SU-DHL-6 (cell line): Measurements from ENCODE around the gene KLF16.

Experiments
- H2AFZ ChIP-seq: fragments of 200-600 bp; sonication (generic); 2 replicates; pipeline ENCODE4 v1.6.1; 2014; ENCODE audit warnings: low read depth, mild to moderate bottlenecking, moderate library complexity, mixed read lengths, antibody characterized with exemption, low read length; ENCODE audit not compliant: severe bottlenecking
- H3F3A ChIP-seq: fragments of 200-600 bp; shearing (Covaris generic); 2 replicates; pipeline ENCODE4 v1.6.0; 2016; ENCODE audit warnings: antibody characterized with exemption, mild to moderate bottlenecking; ENCODE audit not compliant: insufficient read depth
- H3K27ac ChIP-seq: fragments of 200-600 bp; sonication (generic); 2 replicates; pipeline ENCODE4 v1.5.1; 2016; ENCODE audit warnings: low read depth, mild to moderate bottlenecking, low read length, moderate library complexity, mixed read lengths
- H3K27me3 ChIP-seq: fragments of 200-600 bp; sonication (generic), shearing (Covaris generic); 2 replicates; pipeline ENCODE4 v1.6.0; 2014; ENCODE audit warnings: mild to moderate bottlenecking, low read length
- H3K36me3 ChIP-seq: fragments of 200-600 bp; sonication (generic); 2 replicates; pipeline ENCODE4 v1.6.1; 2014; ENCODE audit warnings: mild to moderate bottlenecking, low read length, mixed read lengths
- H3K4me2 ChIP-seq: fragments of 300-600, 200-600 bp; shearing (Covaris generic), sonication (generic); 2 replicates; pipeline ENCODE4 v1.6.0; 2014; ENCODE audit warnings: low read length, low read depth, mild to moderate bottlenecking; ENCODE audit not compliant: poor library complexity, severe bottlenecking
- H3K4me3 ChIP-seq: fragments of 200-600 bp; sonication (generic); 2 replicates; pipeline ENCODE4 v1.5.1; 2014; ENCODE audit warnings: antibody characterized with exemption, low read length, mild to moderate bottlenecking, mixed read lengths; ENCODE audit not compliant: insufficient read depth, poor library complexity, severe bottlenecking
- H3K79me2 ChIP-seq: fragments of 200-600 bp; sonication (generic); 2 replicates; pipeline ENCODE4 v1.6.1; 2014; ENCODE audit warnings: mild to moderate bottlenecking, low read length, moderate library complexity; ENCODE audit not compliant: insufficient read depth
- H3K9ac ChIP-seq: fragments of 200-600 bp; sonication (generic); 2 replicates; pipeline ENCODE4 v1.7.0; 2014; ENCODE audit warnings: mild to moderate bottlenecking, low read length
- H3K9me2 ChIP-seq: fragments of 200-600 bp; sonication (generic); replicated peaks from 2 replicates; pipeline ENCODE4 v1.6.1; 2014; ENCODE audit warnings: low read length; ENCODE audit not compliant: insufficient read depth
- H3K9me3 ChIP-seq: fragments of 200-600 bp; sonication (generic); 2 replicates; pipeline ENCODE4 v1.6.1; 2014; ENCODE audit warnings: low read length, mixed read lengths; ENCODE audit not compliant: insufficient read depth
- H4K20me1 ChIP-seq: fragments of 200-600 bp; sonication (generic); 2 replicates; pipeline ENCODE4 v1.6.1; 2014; ENCODE audit warnings: low read depth, mild to moderate bottlenecking, antibody characterized with exemption, low read length, moderate library complexity, mixed read lengths
- EZH2phosphoT487 ChIP-seq: fragments of 200-600 bp; sonication (generic), shearing (Covaris generic); conservative IDR thresholded peaks from 2 replicates; pipeline ENCODE4 v1.6.1; 2018; ENCODE audit warnings: mild to moderate bottlenecking, antibody characterized with exemption, low read length, moderate library complexity, mixed read lengths
- TF ChIP-seq, protein P1 (sequence below): fragments of 200-600 bp; sonication (generic); IDR thresholded peaks from one replicate; pipeline ENCODE4 v1.5.1; 2017; ENCODE audit warnings: antibody characterized with exemption, mild to moderate bottlenecking, low read length, moderate library complexity; ENCODE audit not compliant: insufficient read depth, poor library complexity, severe bottlenecking

KLF16 gene

DNA sequence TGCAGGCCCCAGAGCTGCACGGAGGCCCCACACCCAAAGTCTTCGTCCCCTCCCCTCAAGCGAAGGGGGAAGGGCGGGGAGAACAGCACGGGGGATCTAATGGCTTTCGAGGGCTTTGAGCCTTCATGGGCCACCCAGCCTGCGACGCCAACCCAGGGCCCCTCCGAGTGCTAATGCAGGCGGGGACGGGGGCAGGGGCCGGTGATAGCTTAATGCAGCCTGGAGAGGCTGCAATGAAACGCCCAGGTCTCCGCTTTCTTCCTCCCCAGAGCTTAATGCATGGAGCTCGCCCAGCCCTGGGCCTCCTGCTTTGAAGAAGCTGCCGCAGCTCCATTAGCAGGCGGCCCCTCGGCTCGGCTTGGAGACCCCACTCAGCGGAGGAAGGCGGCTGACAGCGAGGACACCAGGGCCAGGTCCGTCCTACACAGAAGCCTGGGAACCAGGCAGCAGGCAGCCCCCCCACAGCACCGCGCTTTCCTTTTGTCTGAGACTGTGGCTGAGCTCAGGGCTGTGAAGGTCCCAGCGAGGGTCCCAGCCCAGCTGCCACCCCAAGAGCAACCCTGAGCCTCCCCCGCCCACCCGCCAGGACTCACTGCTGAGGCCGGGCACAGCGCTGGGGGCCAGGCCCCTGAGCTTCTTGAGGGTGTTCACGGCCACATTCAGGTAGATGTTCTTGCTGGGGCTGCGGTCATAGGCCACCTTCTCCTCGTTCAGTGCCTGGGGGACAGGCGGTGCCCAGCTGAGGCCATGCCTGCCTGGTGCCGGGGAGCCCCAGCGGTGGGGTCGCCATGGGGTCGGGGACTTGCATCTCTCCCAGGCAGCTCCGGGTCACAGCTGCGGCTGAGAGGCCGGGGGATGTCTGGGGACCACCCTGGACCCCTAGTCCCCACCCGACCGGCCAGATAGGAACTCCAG, 43.8 kb downstream of the KLF16 start:
- no peak overlapping the region for H2AFZ ChIP-seq
- H3K36me3 ChIP-seq = 0 out of 2 replicates have a peak, but pooled peaks cover 4% of the 10 kb centered on the region
- H3K79me2 ChIP-seq = no peaks in the 10 kb centered on the region
- no peak for TF ChIP-seq EZH2phosphoT487
- TF ChIP-seq, protein P1, sequence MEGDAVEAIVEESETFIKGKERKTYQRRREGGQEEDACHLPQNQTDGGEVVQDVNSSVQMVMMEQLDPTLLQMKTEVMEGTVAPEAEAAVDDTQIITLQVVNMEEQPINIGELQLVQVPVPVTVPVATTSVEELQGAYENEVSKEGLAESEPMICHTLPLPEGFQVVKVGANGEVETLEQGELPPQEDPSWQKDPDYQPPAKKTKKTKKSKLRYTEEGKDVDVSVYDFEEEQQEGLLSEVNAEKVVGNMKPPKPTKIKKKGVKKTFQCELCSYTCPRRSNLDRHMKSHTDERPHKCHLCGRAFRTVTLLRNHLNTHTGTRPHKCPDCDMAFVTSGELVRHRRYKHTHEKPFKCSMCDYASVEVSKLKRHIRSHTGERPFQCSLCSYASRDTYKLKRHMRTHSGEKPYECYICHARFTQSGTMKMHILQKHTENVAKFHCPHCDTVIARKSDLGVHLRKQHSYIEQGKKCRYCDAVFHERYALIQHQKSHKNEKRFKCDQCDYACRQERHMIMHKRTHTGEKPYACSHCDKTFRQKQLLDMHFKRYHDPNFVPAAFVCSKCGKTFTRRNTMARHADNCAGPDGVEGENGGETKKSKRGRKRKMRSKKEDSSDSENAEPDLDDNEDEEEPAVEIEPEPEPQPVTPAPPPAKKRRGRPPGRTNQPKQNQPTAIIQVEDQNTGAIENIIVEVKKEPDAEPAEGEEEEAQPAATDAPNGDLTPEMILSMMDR = no peak
- H3K9ac ChIP-seq = no peak overlapping the region
- no peaks in the 10 kb centered on the region for H3K9me3 ChIP-seq
- no peaks in the 10 kb centered on the region for H4K20me1 ChIP-seq
- no peak overlapping the region for H3K4me3 ChIP-seq
- H3K4me2 ChIP-seq = no peak overlapping the region
- H3K27me3 ChIP-seq = no peaks in the 10 kb centered on the region
- H3K27ac ChIP-seq = no peak overlapping the region
- H3F3A ChIP-seq = no peaks in the 10 kb centered on the region
- H3K9me2 ChIP-seq = no peaks in the 10 kb centered on the region

DNA sequence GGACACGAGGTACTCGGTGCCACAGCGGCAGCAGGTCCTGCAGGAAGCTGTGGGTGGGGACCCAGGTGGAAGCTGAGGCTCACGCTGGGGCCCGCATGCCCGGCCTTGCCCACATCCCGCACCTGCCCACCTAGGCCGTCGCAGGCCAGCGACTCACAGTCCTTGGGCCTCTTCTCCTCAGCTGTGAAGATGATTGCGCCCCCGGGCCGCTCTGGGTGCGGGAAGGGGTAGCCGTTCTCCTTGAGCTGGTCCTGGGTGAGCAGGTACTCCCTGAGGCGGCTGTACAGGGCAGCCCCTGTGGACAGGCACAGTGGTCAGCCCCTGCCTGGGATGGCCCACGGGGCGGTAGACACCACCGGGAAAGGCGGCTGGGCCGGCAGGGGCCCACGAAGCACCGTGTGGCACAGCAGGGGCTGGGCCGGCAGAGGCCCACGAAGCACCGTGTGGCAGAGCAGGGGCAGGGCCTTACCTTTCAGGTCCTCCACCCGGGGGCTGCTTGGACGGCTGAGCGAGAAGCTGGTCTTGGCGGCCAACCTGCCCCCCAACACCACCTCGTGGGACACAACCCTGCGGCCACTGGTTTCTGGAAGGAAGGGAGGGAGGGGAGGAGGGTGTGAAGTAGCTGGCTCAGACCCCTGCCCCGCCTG, 44.7 kb downstream of the KLF16 start:
- no peak overlapping the region for H3K4me2 ChIP-seq
- H3K79me2 ChIP-seq = no peaks in the 10 kb centered on the region
- no peaks in the 10 kb centered on the region for H3K36me3 ChIP-seq
- no peaks in the 10 kb centered on the region for H4K20me1 ChIP-seq
- H3K9me2 ChIP-seq = no peaks in the 10 kb centered on the region
- no peaks in the 10 kb centered on the region for H3K9me3 ChIP-seq
- no peak overlapping the region for H3K9ac ChIP-seq
- H3K27me3 ChIP-seq = no peaks in the 10 kb centered on the region
- no peak overlapping the region for H2AFZ ChIP-seq
- H3K4me3 ChIP-seq = no peak overlapping the region
- H3F3A ChIP-seq = 0 out of 2 replicates have a peak, but pooled peaks cover 4% of the 10 kb centered on the region
- no peak for TF ChIP-seq EZH2phosphoT487
- TF ChIP-seq, protein P1 = no peak
- H3K27ac ChIP-seq = no peak overlapping the region

DNA sequence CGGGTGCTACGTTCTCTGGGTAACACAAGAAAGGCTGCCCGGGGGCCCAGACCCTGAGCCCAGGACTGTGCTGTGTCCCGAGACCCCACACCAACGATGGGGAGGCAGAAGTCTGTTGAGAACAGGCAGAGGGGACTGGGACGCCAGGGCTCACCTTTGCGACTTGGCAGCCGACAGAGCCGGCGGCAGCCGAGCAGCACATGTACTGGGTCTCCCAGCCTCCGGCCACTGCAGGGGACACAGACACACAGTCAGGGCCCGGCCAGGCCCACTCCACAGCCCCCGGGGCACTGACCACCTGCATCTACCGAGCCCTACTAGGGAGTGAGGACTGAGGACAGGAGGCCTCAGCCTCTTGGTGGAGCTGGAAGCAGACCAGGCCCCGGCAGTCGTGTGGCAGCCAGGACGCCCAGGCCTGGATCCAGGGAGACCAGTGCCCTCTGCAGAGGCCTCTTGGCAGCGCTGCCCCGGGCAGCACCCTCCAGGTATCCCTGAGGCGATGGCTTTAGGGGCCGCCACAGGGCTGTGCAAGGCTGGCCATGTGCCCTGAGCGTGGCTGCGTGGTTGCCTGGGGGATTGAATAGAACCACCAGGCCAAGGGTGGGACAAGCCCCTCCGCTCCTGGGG, 45.7 kb downstream of the KLF16 start:
- no peak overlapping the region for H3K9ac ChIP-seq
- H2AFZ ChIP-seq = no peak overlapping the region
- no peaks in the 10 kb centered on the region for H4K20me1 ChIP-seq
- H3K27me3 ChIP-seq = no peaks in the 10 kb centered on the region
- no peak overlapping the region for H3K4me2 ChIP-seq
- no peaks in the 10 kb centered on the region for H3K9me2 ChIP-seq
- no peaks in the 10 kb centered on the region for H3K36me3 ChIP-seq
- H3K27ac ChIP-seq = no peak overlapping the region
- TF ChIP-seq, protein P1 = no peak
- TF ChIP-seq EZH2phosphoT487 = no peak
- 0 out of 2 replicates have a peak, but pooled peaks cover 5% of the 10 kb centered on the region for H3F3A ChIP-seq
- no peaks in the 10 kb centered on the region for H3K79me2 ChIP-seq
- no peak overlapping the region for H3K4me3 ChIP-seq
- H3K9me3 ChIP-seq = no peaks in the 10 kb centered on the region
